ENCODE measurements around the gene DYNLRB2. TPM values are rescaled to one million over a fixed set of nuclear protein-coding genes. Genes with fewer than 3 reads are reported as not detected.
A peak's percentile ranks its signal among the peaks of the same experiment; 100 is the strongest.

DYNLRB2 gene
- total and polyA plus RNA-seq, 2 of the 13 experiments (the other 11 are each of a cell fraction or from before 2014, with no cell fraction given), result not detected

DNA sequence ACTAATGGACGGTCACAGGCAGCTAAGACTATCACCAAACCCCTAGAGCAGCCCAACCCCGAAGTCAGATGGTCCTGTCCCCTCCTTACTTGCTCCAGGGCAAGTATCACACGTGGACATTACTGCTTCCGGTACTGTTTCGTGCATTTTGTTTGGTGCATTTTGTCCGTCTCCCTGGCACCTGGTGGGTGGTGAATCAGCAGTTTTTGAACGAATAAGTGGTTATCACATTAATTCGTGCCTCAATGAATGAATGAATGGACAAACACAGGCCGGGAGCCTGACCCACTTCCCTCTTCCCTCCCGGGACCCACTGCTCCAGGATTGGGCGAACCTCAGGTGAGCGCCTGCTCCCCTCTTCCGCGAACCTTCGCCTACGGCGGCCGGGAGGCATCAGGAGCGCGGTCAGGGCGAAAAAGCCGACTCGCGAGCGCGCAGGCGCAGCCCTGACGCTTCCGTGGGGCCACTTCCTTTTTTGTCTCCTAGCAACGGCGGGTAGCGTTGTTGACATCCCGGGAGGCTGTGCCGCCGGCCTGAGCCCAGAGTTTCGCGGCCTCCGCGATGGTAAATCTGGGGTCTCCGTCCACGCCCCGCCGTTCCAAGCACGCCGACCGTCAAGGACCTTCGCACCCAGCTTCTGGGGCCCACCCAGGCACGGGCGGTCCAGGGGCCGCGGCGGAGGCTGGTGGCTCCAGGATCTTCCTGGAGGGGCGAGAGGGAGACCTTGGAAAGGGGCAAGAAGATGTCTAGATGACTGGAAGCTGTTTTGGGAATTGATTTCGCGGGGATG is at the start of gene DYNLRB2 (continued):
- TF ChIP-seq DDIT3 (CRISPR knock-in tag; IDR thresholded peaks at IDR 0.05) (no peak), PPARG (CRISPR knock-in tag; conservative IDR thresholded peaks at IDR 0.05) (no peak), SIX1 (CRISPR knock-in tag; IDR thresholded peaks at IDR 0.05; ENCODE audit: borderline replicate concordance) (no peak), MAX (IDR thresholded peaks at IDR 0.05) (peak; percentile 89), ZSCAN9 (CRISPR knock-in tag; IDR thresholded peaks at IDR 0.05; ENCODE audit: borderline replicate concordance) (peak; percentile 64; the same call in 1 of the 2 replicates), ZNF660 (CRISPR knock-in tag; IDR thresholded peaks at IDR 0.05; ENCODE audit: borderline replicate concordance, low read depth) (no peak), NR3C1 (CRISPR knock-in tag; IDR thresholded peaks at IDR 0.05) (no peak), ARNT (IDR thresholded peaks at IDR 0.05) (no peak), ATAD3A (CRISPR knock-in tag; IDR thresholded peaks at IDR 0.05) (no peak), MXD3 (CRISPR knock-in tag; IDR thresholded peaks at IDR 0.05) (peak; percentile 74; the same call in 1 of the 2 replicates), FIP1L1 (IDR thresholded peaks at IDR 0.05; ENCODE audit: borderline replicate concordance, insufficient read depth, low read depth, low read length) (no peak), HES4 (CRISPR knock-in tag; IDR thresholded peaks at IDR 0.05; ENCODE audit: borderline replicate concordance) (peak; percentile 67; the same call in 1 of the 2 replicates), ZNF550 (CRISPR knock-in tag; IDR thresholded peaks at IDR 0.05; ENCODE audit: borderline replicate concordance) (no peak), THAP11 (CRISPR knock-in tag; IDR thresholded peaks at IDR 0.05) (peak; percentile 90), NCOR1 (IDR thresholded peaks at IDR 0.05; ENCODE audit: borderline replicate concordance, low read length) (no peak), ZNF496 (CRISPR knock-in tag; IDR thresholded peaks at IDR 0.05; ENCODE audit: insufficient replicate concordance) (no peak), ZNF224 (CRISPR knock-in tag; IDR thresholded peaks at IDR 0.05) (peak; percentile 80; the same call in 1 of the 2 replicates), TBX3 (IDR thresholded peaks at IDR 0.05; ENCODE audit: borderline replicate concordance) (no peak), DBP (CRISPR knock-in tag; IDR thresholded peaks at IDR 0.05; ENCODE audit: not compliant biosample characterization) (no peak)
- TF ChIP-seq, protein P1, sequence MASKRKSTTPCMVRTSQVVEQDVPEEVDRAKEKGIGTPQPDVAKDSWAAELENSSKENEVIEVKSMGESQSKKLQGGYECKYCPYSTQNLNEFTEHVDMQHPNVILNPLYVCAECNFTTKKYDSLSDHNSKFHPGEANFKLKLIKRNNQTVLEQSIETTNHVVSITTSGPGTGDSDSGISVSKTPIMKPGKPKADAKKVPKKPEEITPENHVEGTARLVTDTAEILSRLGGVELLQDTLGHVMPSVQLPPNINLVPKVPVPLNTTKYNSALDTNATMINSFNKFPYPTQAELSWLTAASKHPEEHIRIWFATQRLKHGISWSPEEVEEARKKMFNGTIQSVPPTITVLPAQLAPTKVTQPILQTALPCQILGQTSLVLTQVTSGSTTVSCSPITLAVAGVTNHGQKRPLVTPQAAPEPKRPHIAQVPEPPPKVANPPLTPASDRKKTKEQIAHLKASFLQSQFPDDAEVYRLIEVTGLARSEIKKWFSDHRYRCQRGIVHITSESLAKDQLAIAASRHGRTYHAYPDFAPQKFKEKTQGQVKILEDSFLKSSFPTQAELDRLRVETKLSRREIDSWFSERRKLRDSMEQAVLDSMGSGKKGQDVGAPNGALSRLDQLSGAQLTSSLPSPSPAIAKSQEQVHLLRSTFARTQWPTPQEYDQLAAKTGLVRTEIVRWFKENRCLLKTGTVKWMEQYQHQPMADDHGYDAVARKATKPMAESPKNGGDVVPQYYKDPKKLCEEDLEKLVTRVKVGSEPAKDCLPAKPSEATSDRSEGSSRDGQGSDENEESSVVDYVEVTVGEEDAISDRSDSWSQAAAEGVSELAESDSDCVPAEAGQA (IDR thresholded peaks at IDR 0.05; ENCODE audit: low read depth), result no peak
- TF ChIP-seq, protein P1 (CRISPR knock-in tag; IDR thresholded peaks at IDR 0.05; ENCODE audit: borderline replicate concordance), result 0 out of 2 replicates have a peak, but pooled peaks have one; percentile 35

Data from HepG2 (cell line).